HUES48 (cell line): Measurements from ENCODE around the gene PSMB11.

ENCODE experiments used
- H3K27ac ChIP-seq: one replicate; pipeline ENCODE4 v1.7.0; 2013; ENCODE audit warnings: low read depth, low read length, inconsistent platforms
- H3K27me3 ChIP-seq: 2 replicates; pipeline ENCODE4 v1.6.1; 2013; ENCODE audit warnings: mild to moderate bottlenecking, low read length; ENCODE audit not compliant: control insufficient read depth, insufficient read depth
- H3K36me3 ChIP-seq: 2 replicates; pipeline ENCODE4 v1.6.1; 2013; ENCODE audit warnings: low read length; ENCODE audit not compliant: control insufficient read depth, insufficient read depth
- H3K4me1 ChIP-seq: 2 replicates; pipeline ENCODE4 v1.6.1; 2013; ENCODE audit warnings: mild to moderate bottlenecking, low read length; ENCODE audit not compliant: control insufficient read depth, insufficient read depth
- H3K4me3 ChIP-seq: 2 replicates; pipeline ENCODE4 v1.5.1; 2013; ENCODE audit warnings: mild to moderate bottlenecking, low read depth, low read length
- H3K9ac ChIP-seq: 2 replicates; pipeline ENCODE4 v1.6.1; 2013; ENCODE audit warnings: mild to moderate bottlenecking, low read depth, low read length, moderate library complexity
- H3K9me3 ChIP-seq: 2 replicates; pipeline ENCODE4 v1.6.1; 2013; ENCODE audit warnings: low read length; ENCODE audit not compliant: control insufficient read depth, insufficient read depth

PSMB11 gene

GRCh38 chr14:23066368-23066767 is 24.4 kb downstream of the PSMB11 start:
- no peak overlapping the region for H3K9ac ChIP-seq
- peaks cover 12% of the 10 kb centered on the region for H3K4me1 ChIP-seq
- H3K27me3 ChIP-seq, result no peaks in the 10 kb centered on the region
- no peaks in the 10 kb centered on the region for H3K9me3 ChIP-seq
- H3K36me3 ChIP-seq, result peaks cover 80% of the 10 kb centered on the region
- H3K27ac ChIP-seq, result no peak overlapping the region
- H3K4me3 ChIP-seq, result no peak overlapping the region

GRCh38 chr14:23066855-23067744 is 25.1 kb downstream of the PSMB11 start:
- peaks cover 18% of the 10 kb centered on the region for H3K4me1 ChIP-seq
- H3K27ac ChIP-seq, result no peak overlapping the region
- no peaks in the 10 kb centered on the region for H3K27me3 ChIP-seq
- no peaks in the 10 kb centered on the region for H3K9me3 ChIP-seq
- no peak overlapping the region for H3K4me3 ChIP-seq
- peaks cover 75% of the 10 kb centered on the region for H3K36me3 ChIP-seq
- H3K9ac ChIP-seq, result no peak overlapping the region

GRCh38 chr14:23067847-23068788 is 26.1 kb downstream of the PSMB11 start:
- Histone ChIP-seq H3K9ac (no peak overlapping the region), H3K27ac (no peak overlapping the region), H3K36me3 (peaks cover 74% of the 10 kb centered on the region)

DNA sequence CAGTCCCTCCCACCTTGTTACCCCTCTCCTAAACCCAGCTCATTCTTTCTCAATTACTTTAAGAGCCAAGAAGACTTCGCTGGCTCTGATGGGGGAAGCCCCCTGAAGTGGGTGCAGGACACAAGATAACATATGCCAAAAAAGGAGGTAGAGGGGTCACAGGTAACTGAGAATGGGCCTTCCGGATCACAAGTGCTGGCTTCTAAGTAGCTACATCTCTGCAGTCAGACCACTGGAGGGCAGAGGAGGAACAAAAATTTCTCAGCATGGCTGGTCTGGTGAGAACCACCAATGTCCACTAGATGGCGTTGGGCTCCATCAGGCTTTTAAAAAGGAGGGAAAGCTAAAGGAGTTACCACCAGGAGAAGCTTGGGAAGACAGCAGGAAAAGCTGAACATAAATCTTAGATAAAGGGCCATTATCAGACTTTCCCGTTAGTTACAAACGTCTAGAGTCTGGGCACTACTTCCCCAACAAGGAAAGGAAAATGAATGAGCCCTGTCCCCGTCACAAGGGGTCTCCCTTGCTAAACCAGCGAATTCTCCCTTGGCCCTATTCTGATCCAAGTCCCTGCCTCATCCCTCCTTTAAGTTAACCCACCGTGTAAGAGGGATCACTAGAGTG is 26.9 kb downstream of the PSMB11 start:
- Histone ChIP-seq H3K4me3 (peak overlapping the region; percentile 20; the same call in 1 of the 2 replicates), H3K9ac (no peak overlapping the region), H3K27me3 (no peaks in the 10 kb centered on the region), H3K4me1 (peaks cover 27% of the 10 kb centered on the region), H3K36me3 (peaks cover 68% of the 10 kb centered on the region), H3K27ac (peak overlapping the region; percentile 46), H3K9me3 (no peaks in the 10 kb centered on the region)

More at GRCh38 chr14:23067847-23068788, 26.1 kb downstream of the PSMB11 start:
- H3K4me1 ChIP-seq, result peaks cover 27% of the 10 kb centered on the region
- H3K4me3 ChIP-seq, result 0 out of 2 replicates have a peak overlapping the region, but pooled peaks have one; percentile 20
- no peaks in the 10 kb centered on the region for H3K27me3 ChIP-seq
- no peaks in the 10 kb centered on the region for H3K9me3 ChIP-seq

DNA sequence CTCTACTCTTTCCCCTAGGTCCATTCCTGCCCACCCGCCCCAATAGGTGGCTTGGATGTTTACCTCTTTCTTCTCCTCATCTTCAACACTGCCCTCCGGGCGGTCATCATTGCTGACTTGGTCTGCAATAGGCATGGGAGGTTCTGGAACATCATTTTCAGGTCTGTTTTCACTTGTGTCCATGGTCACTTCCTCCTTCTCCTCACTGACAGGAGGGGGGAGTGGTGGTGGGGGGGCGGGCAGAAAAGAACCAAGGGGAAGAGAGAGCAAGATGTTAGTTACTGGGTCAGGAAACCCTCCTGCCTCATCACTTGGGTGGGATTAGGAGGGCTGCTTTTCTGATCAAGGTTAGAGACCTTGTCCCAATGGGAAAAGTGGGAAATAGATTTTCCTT is 27.4 kb downstream of the PSMB11 start:
- H3K9me3 ChIP-seq, result no peaks in the 10 kb centered on the region

GRCh38 chr14:23070262-23071129 is 28.5 kb downstream of the PSMB11 start:
- H3K9me3 ChIP-seq, result no peaks in the 10 kb centered on the region

More for the DNA sequence above, 27.4 kb downstream of the PSMB11 start:
- H3K27me3 ChIP-seq, result no peaks in the 10 kb centered on the region
- no peak overlapping the region; the same call in 1 of the 2 replicates for H3K4me3 ChIP-seq
- H3K9ac ChIP-seq, result no peak overlapping the region
- H3K36me3 ChIP-seq, result peaks cover 68% of the 10 kb centered on the region
- peak overlapping the region; percentile 46 for H3K27ac ChIP-seq
- peaks cover 27% of the 10 kb centered on the region for H3K4me1 ChIP-seq

GRCh38 chr14:23071244-23071920 is 29.4 kb downstream of the PSMB11 start:
- peak overlapping the region; percentile 89 for H3K27ac ChIP-seq
- no peaks in the 10 kb centered on the region for H3K9me3 ChIP-seq
- H3K4me3 ChIP-seq, result peak overlapping the region; percentile 85
- H3K27me3 ChIP-seq, result no peaks in the 10 kb centered on the region
- peaks cover 27% of the 10 kb centered on the region for H3K4me1 ChIP-seq
- peaks cover 67% of the 10 kb centered on the region for H3K36me3 ChIP-seq
- peak overlapping the region; percentile 95 for H3K9ac ChIP-seq

More at GRCh38 chr14:23070262-23071129, 28.5 kb downstream of the PSMB11 start:
- H3K27me3 ChIP-seq, result no peaks in the 10 kb centered on the region
- H3K4me3 ChIP-seq, result peak overlapping the region; percentile 85
- H3K27ac ChIP-seq, result peak overlapping the region; percentile 89
- peaks cover 27% of the 10 kb centered on the region for H3K4me1 ChIP-seq
- H3K9ac ChIP-seq, result peak overlapping the region; percentile 95
- H3K36me3 ChIP-seq, result peaks cover 68% of the 10 kb centered on the region

- Histone ChIP-seq H3K9ac (no peak overlapping the region), H3K27ac (peak overlapping the region; percentile 89), H3K9me3 (no peaks in the 10 kb centered on the region), H3K4me3 (peak overlapping the region; percentile 85), H3K4me1 (peaks cover 27% of the 10 kb centered on the region), H3K27me3 (no peaks in the 10 kb centered on the region), H3K36me3 (peaks cover 67% of the 10 kb centered on the region)
These were observed 30.0 kb downstream of the PSMB11 start for GRCh38 chr14:23071921-23072539.

- H3K36me3 ChIP-seq, result peaks cover 70% of the 10 kb centered on the region
- H3K9ac ChIP-seq, result no peak overlapping the region
- no peak overlapping the region for H3K4me3 ChIP-seq
These were observed 32.9 kb downstream of the PSMB11 start for GRCh38 chr14:23074906-23075305.

More at GRCh38 chr14:23074906-23075305, 32.9 kb downstream of the PSMB11 start:
- Histone ChIP-seq H3K4me1 (peaks cover 15% of the 10 kb centered on the region), H3K9me3 (no peaks in the 10 kb centered on the region), H3K27me3 (no peaks in the 10 kb centered on the region), H3K27ac (no peak overlapping the region)
